SK-N-SH (cell line): ENCODE measurements around the gene FAM200C. TPM values are rescaled to one million over a fixed set of nuclear protein-coding genes. Genes with fewer than 3 reads are reported as not detected.

Source experiments
- CTCF ChIA-PET: fragments of 300-600, 350-600 bp; formaldehyde crosslinking; extraction: SDS; loops from one replicate; lab custom pipeline; 2021; lab: Yijun Ruan, JAX
- POLR2A ChIA-PET: fragments of 350-600 bp; sonication (Branson Sonifier 250); formaldehyde crosslinking; extraction: SDS; loops from one replicate; lab custom pipeline; 2020; ENCODE audit warnings: antibody characterized with exemption, inconsistent platforms; lab: Yijun Ruan, JAX
- DNase-seq: peaks from one replicate; pipeline ENCODE4 v3.0.0; 2012
- H2AFZ ChIP-seq: fragments of 200-600 bp; sonication (generic); 2 replicates; pipeline ENCODE4 v1.8.1; 2016; ENCODE audit warnings: antibody characterized with exemption, mild to moderate bottlenecking, low read depth
- H3F3A ChIP-seq: fragments of 200-600 bp; sonication (generic); replicated peaks from 2 replicates; pipeline ENCODE3; 2016; ENCODE audit warnings: antibody characterized with exemption, mild to moderate bottlenecking; ENCODE audit not compliant: insufficient read depth
- H3K27ac ChIP-seq, 2 experiments: fragments of 200-500 bp in 1 of 2; fragments of 200-600 bp in 1 of 2; sonication (Bioruptor generic) in 1 of 2; sonication (generic), shearing (Covaris generic) in 1 of 2; 2 replicates each; pipeline versions ENCODE4 v1.5.1 to v1.6.1; 2014 to 2016; ENCODE audit warnings: low read depth in 2 of 2, inconsistent platforms in 1 of 2, low read length in 1 of 2, mild to moderate bottlenecking in 1 of 2, mixed read lengths in 1 of 2
- H3K27me3 ChIP-seq: fragments of 200-600 bp; sonication (generic), shearing (Covaris generic); 2 replicates; pipeline ENCODE4 v1.6.1; 2016; ENCODE audit warnings: mixed run types; ENCODE audit not compliant: insufficient read depth
- H3K36me3 ChIP-seq, 2 experiments: fragments of 200-500 bp in 1 of 2; fragments of 200-600 bp in 1 of 2; sonication (Bioruptor generic) in 1 of 2; sonication (generic) in 1 of 2; replicated peaks in 1 of 2; 2 replicates each; pipeline versions ENCODE3 to v1.5.1; 2014 to 2016; ENCODE audit warnings: low read length in 1 of 2, mild to moderate bottlenecking in 1 of 2; ENCODE audit not compliant: insufficient read depth in 2 of 2, control insufficient read depth in 1 of 2
- H3K4me1 ChIP-seq, 2 experiments: fragments of 200-500 bp in 1 of 2; fragments of 200-600 bp in 1 of 2; sonication (Bioruptor generic) in 1 of 2; sonication (generic), shearing (Covaris generic) in 1 of 2; 2 replicates each; pipeline versions ENCODE4 v1.5.1 to v1.6.1; 2014 to 2016; ENCODE audit warnings: low read depth in 1 of 2, low read length in 1 of 2, mixed run types in 1 of 2; ENCODE audit not compliant: insufficient read depth in 2 of 2, control insufficient read depth in 1 of 2
- H3K4me2 ChIP-seq: fragments of 200-600 bp; sonication (generic), shearing (Covaris generic); 2 replicates; pipeline ENCODE4 v1.6.1; 2017; ENCODE audit warnings: mixed run types
- H3K4me3 ChIP-seq, 2 experiments: fragments of 200-500 bp in 1 of 2; fragments of 200-600 bp in 1 of 2; sonication (Bioruptor generic) in 1 of 2; sonication (generic), shearing (Covaris generic) in 1 of 2; 2 replicates each; pipeline versions ENCODE4 v1.5.1 to v1.8.1; 2014 to 2016; ENCODE audit warnings: low read depth in 2 of 2, inconsistent platforms in 1 of 2, low read length in 1 of 2, mild to moderate bottlenecking in 1 of 2, mixed read lengths in 1 of 2, moderate library complexity in 1 of 2
- H3K79me2 ChIP-seq: fragments of 200-600 bp; sonication (generic); 2 replicates; pipeline ENCODE4 v1.8.1; 2017; ENCODE audit warnings: mild to moderate bottlenecking; ENCODE audit not compliant: insufficient read depth
- H3K9ac ChIP-seq: fragments of 200-600 bp; sonication (generic); 2 replicates; pipeline ENCODE4 v1.6.1; 2017; ENCODE audit warnings: mixed run types
- H3K9me2 ChIP-seq: fragments of 200-600 bp; sonication (generic); 2 replicates; pipeline ENCODE4 v1.6.1; 2017; ENCODE audit warnings: mixed run types
- H3K9me3 ChIP-seq: fragments of 200-600 bp; sonication (generic); 2 replicates; pipeline ENCODE4 v1.6.1; 2017; ENCODE audit warnings: mixed run types, mild to moderate bottlenecking, moderate library complexity
- H4K20me1 ChIP-seq: fragments of 200-600 bp; sonication (generic); 2 replicates; pipeline ENCODE4 v1.6.1; 2017; ENCODE audit warnings: mild to moderate bottlenecking, mixed run types; ENCODE audit not compliant: insufficient read depth
- ELF1 ChIP-seq: IDR thresholded peaks from 2 replicates; pipeline ENCODE4 v1.4.0; 2012
- FOSL2 ChIP-seq: IDR thresholded peaks from 2 replicates; pipeline ENCODE4 v1.4.0; 2012; ENCODE audit warnings: low read depth, mild to moderate bottlenecking, moderate library complexity, borderline replicate concordance
- GABPA ChIP-seq: IDR thresholded peaks from 2 replicates; pipeline ENCODE4 v1.4.0; 2012; ENCODE audit warnings: low read depth, mild to moderate bottlenecking
- GATA2 ChIP-seq: sonication (generic); formaldehyde crosslinking; IDR thresholded peaks from 2 replicates; pipeline ENCODE4 v1.5.0; 2020; ENCODE audit warnings: mild to moderate bottlenecking, missing genetic modification reagents
- JUND ChIP-seq: IDR thresholded peaks from 2 replicates; pipeline ENCODE4 v1.4.0; 2012
- MXI1 ChIP-seq: IDR thresholded peaks from 2 replicates; pipeline ENCODE4 v1.6.1; 2012; ENCODE audit warnings: mild to moderate bottlenecking, low read depth, low read length, improper control_type of control experiment
- NFIC ChIP-seq: IDR thresholded peaks from 2 replicates; pipeline ENCODE4 v1.4.0; 2012; ENCODE audit warnings: borderline replicate concordance
- NRF1 ChIP-seq: IDR thresholded peaks from 2 replicates; pipeline ENCODE4 v1.6.1; 2012; ENCODE audit warnings: low read depth, mild to moderate bottlenecking, low read length
- POLR2AphosphoS5 ChIP-seq: IDR thresholded peaks from 2 replicates; pipeline ENCODE4 v1.6.1; 2012; ENCODE audit warnings: low read depth, low read length
- RAD21 ChIP-seq: IDR thresholded peaks from 2 replicates; pipeline ENCODE4 v1.6.1; 2012; ENCODE audit warnings: mild to moderate bottlenecking, low read length
- RCOR1 ChIP-seq: fragments of 150-350 bp; IDR thresholded peaks from 2 replicates; pipeline ENCODE4 v1.6.1; 2017; ENCODE audit warnings: antibody characterized with exemption, low read length
- REST ChIP-seq: IDR thresholded peaks from 2 replicates; pipeline ENCODE4 v1.6.1; 2012; ENCODE audit warnings: mild to moderate bottlenecking, low read depth, low read length, moderate library complexity
- RFX5 ChIP-seq: IDR thresholded peaks from 2 replicates; pipeline ENCODE4 v1.6.1; 2012; ENCODE audit warnings: mild to moderate bottlenecking, improper control_type of control experiment, low read length
- RXRA ChIP-seq: IDR thresholded peaks from 2 replicates; pipeline ENCODE4 v1.4.0; 2012; ENCODE audit warnings: low read depth, mild to moderate bottlenecking, borderline replicate concordance
- TCF12 ChIP-seq: IDR thresholded peaks from 2 replicates; pipeline ENCODE4 v1.4.0; 2012
- WGBS: methylation state at CpG from one replicate; pipeline ENCODE4 v1.1.6; 2017; ENCODE audit warnings: low lambda C conversion rate; 5-methylcytosine and 5-hydroxymethylcytosine counted together
- polyA plus RNA-seq, 3 experiments: library from polyadenylated mRNA; depleted of rRNA; stranded (reverse); fragments of >200 nt; gene quantifications; 2 replicates each; pipeline ENCODE4 v1.2.3, GENCODE V29; 2012
- TF ChIP-seq, protein P1 (sequence below): fragments of 150-350 bp; IDR thresholded peaks from 2 replicates; pipeline ENCODE4 v1.6.1; 2016; ENCODE audit warnings: mild to moderate bottlenecking, low read depth, low read length
- TF ChIP-seq, protein P2 (sequence below): IDR thresholded peaks from 2 replicates; pipeline ENCODE4; 2012
- TF ChIP-seq, protein P3 (sequence below): IDR thresholded peaks from 2 replicates; pipeline ENCODE4 v1.4.0; 2012; ENCODE audit warnings: low read depth, borderline replicate concordance
- TF ChIP-seq, protein P4 (sequence below): fragments of 150-350 bp; IDR thresholded peaks from 2 replicates; pipeline ENCODE4 v1.6.1; 2017; ENCODE audit warnings: antibody characterized with exemption, low read length, low read depth, borderline replicate concordance

FAM200C gene
- polyA plus RNA-seq, 1 of the 3 experiments (the other 2 are of a cell fraction), result 1.5 TPM

- Histone ChIP-seq H4K20me1 (no peaks in the 10 kb centered on the region), H3K27ac (no peak overlapping the region), H2AFZ (no peak overlapping the region), H3K9ac (no peak overlapping the region), H3K4me3 (no peak overlapping the region), H3K9me3 (no peaks in the 10 kb centered on the region), H3K9me2 (no peaks in the 10 kb centered on the region), H3K4me2 (no peak overlapping the region), H3K4me1 (peaks cover 0 to 7% of the 10 kb centered on the region in 2 experiments; a peak in 1 of 4 replicates), H3K27me3 (no peaks in the 10 kb centered on the region), H3K36me3 (no peaks in the 10 kb centered on the region), H3F3A (no peaks in the 10 kb centered on the region), H3K79me2 (no peaks in the 10 kb centered on the region)
- 78% methylated on average over 7 of the region's 7 CpGs for WGBS
- no peak for DNase-seq
- POLR2A ChIA-PET, result no interaction called here
- CTCF ChIA-PET, result interaction anchor here (1.4 to 2.3 kb wide), 3 partner anchors 13 to 146 kb away, joined by 4 to 10 read pairs (median 8); no protein-coding TSS in a partner anchor
- TF ChIP-seq RAD21 (no peak), POLR2AphosphoS5 (no peak), ELF1 (no peak), MXI1 (no peak), NFIC (no peak), TCF12 (no peak)
- TF ChIP-seq, protein P1, sequence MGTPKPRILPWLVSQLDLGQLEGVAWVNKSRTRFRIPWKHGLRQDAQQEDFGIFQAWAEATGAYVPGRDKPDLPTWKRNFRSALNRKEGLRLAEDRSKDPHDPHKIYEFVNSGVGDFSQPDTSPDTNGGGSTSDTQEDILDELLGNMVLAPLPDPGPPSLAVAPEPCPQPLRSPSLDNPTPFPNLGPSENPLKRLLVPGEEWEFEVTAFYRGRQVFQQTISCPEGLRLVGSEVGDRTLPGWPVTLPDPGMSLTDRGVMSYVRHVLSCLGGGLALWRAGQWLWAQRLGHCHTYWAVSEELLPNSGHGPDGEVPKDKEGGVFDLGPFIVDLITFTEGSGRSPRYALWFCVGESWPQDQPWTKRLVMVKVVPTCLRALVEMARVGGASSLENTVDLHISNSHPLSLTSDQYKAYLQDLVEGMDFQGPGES, result no peak
- TF ChIP-seq, protein P2, sequence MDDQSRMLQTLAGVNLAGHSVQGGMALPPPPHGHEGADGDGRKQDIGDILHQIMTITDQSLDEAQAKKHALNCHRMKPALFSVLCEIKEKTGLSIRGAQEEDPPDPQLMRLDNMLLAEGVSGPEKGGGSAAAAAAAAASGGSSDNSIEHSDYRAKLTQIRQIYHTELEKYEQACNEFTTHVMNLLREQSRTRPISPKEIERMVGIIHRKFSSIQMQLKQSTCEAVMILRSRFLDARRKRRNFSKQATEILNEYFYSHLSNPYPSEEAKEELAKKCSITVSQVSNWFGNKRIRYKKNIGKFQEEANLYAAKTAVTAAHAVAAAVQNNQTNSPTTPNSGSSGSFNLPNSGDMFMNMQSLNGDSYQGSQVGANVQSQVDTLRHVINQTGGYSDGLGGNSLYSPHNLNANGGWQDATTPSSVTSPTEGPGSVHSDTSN, result no peak
- TF ChIP-seq, protein P3, sequence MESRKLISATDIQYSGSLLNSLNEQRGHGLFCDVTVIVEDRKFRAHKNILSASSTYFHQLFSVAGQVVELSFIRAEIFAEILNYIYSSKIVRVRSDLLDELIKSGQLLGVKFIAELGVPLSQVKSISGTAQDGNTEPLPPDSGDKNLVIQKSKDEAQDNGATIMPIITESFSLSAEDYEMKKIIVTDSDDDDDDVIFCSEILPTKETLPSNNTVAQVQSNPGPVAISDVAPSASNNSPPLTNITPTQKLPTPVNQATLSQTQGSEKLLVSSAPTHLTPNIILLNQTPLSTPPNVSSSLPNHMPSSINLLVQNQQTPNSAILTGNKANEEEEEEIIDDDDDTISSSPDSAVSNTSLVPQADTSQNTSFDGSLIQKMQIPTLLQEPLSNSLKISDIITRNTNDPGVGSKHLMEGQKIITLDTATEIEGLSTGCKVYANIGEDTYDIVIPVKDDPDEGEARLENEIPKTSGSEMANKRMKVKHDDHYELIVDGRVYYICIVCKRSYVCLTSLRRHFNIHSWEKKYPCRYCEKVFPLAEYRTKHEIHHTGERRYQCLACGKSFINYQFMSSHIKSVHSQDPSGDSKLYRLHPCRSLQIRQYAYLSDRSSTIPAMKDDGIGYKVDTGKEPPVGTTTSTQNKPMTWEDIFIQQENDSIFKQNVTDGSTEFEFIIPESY, result no peak
Observed at GRCh38 chr5:160357861-160358411, 41.9 kb downstream of the FAM200C start.

GRCh38 chr5:160357394-160357793 is 42.5 kb downstream of the FAM200C start:
- Histone ChIP-seq H4K20me1 (no peaks in the 10 kb centered on the region), H3K9me3 (no peaks in the 10 kb centered on the region), H3K27me3 (no peaks in the 10 kb centered on the region), H2AFZ (no peak overlapping the region), H3K9ac (no peak overlapping the region), H3K79me2 (no peaks in the 10 kb centered on the region), H3K36me3 (no peaks in the 10 kb centered on the region), H3K4me2 (no peak overlapping the region), H3F3A (no peaks in the 10 kb centered on the region), H3K9me2 (no peaks in the 10 kb centered on the region), H3K27ac (no peak overlapping the region), H3K4me1 (peaks cover 0 to 5% of the 10 kb centered on the region in 2 experiments; a peak in 1 of 4 replicates), H3K4me3 (no peak overlapping the region)
- 84% methylated on average over 7 of the region's 7 CpGs for WGBS
- CTCF ChIA-PET, result interaction anchor here (0.6 to 2.3 kb wide), 3 partner anchors 12 to 34 kb away, joined by 3 to 10 read pairs (median 8); no protein-coding TSS in a partner anchor
- POLR2A ChIA-PET, result no interaction called here
- DNase-seq, result no peak
- no peak for TF ChIP-seq JUND
- no peak for TF ChIP-seq RXRA
- TF ChIP-seq FOSL2, result no peak
- TF ChIP-seq NFIC, result no peak
- no peak for TF ChIP-seq POLR2AphosphoS5
- TF ChIP-seq, protein P4, sequence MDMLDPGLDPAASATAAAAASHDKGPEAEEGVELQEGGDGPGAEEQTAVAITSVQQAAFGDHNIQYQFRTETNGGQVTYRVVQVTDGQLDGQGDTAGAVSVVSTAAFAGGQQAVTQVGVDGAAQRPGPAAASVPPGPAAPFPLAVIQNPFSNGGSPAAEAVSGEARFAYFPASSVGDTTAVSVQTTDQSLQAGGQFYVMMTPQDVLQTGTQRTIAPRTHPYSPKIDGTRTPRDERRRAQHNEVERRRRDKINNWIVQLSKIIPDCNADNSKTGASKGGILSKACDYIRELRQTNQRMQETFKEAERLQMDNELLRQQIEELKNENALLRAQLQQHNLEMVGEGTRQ, result no peak
- TF ChIP-seq REST, result no peak
- no peak for TF ChIP-seq NRF1
- TF ChIP-seq RFX5, result no peak
- no peak for TF ChIP-seq RCOR1
- TF ChIP-seq GATA2, result no peak
- no peak for TF ChIP-seq GABPA
